GM19328 (cell line): Measurements from ENCODE around the gene SEMA4F.
"Not testable (repeated sequence)": the region's sequence is repeated elsewhere in the genome, so short reads cannot be mapped to it uniquely, and the experiment has no call there.

ENCODE experiments used
- ATAC-seq: cut with Tn5 transposase; IDR thresholded peaks from one replicate; pipeline ENCODE4 v1.9.1; 2021; ENCODE audit warnings: mild to moderate bottlenecking, moderate library complexity; ENCODE audit not compliant: unreplicated experiment

SEMA4F gene

GRCh38 chr2:74653985-74654882, at the start of gene SEMA4F:
Gene SEMA4F (plus strand): TSS chr2:74654247. CDS start chr2:74654377, 130 bp downstream.
- ATAC-seq, result peak; percentile 99

GRCh38 chr2:74606927-74607326, 47.1 kb upstream of the SEMA4F start:
- no peak for ATAC-seq

- ATAC-seq, result no peak
These were observed 36.9 kb upstream of the SEMA4F start for GRCh38 chr2:74617122-74617521.

GRCh38 chr2:74618410-74619083, 35.5 kb upstream of the SEMA4F start:
- ATAC-seq, result no peak

- ATAC-seq, result no peak
These were observed 34.3 kb upstream of the SEMA4F start for GRCh38 chr2:74619651-74620297.

GRCh38 chr2:74620671-74621070, 33.4 kb upstream of the SEMA4F start:
- no peak for ATAC-seq

- ATAC-seq, result no peak
These were observed 28.2 kb upstream of the SEMA4F start for GRCh38 chr2:74625658-74626425.

GRCh38 chr2:74628538-74629105, 25.4 kb upstream of the SEMA4F start:
- no peak for ATAC-seq

GRCh38 chr2:74630454-74630853, 23.6 kb upstream of the SEMA4F start:
- ATAC-seq, result not testable (repeated sequence)

- ATAC-seq, result no peak
These were observed 21.7 kb upstream of the SEMA4F start for GRCh38 chr2:74632209-74632938.

- no peak for ATAC-seq
These were observed 21.1 kb upstream of the SEMA4F start for GRCh38 chr2:74632939-74633312.

- ATAC-seq, result no peak
These were observed 14.5 kb upstream of the SEMA4F start for GRCh38 chr2:74639550-74639949.

- ATAC-seq, result no peak
These were observed 8.7 kb upstream of the SEMA4F start for GRCh38 chr2:74645344-74645743.

GRCh38 chr2:74646201-74646600, 7.8 kb upstream of the SEMA4F start:
- no peak for ATAC-seq

GRCh38 chr2:74646834-74647482, 7.1 kb upstream of the SEMA4F start:
- ATAC-seq, result no peak

- no peak for ATAC-seq
These were observed 6.0 kb upstream of the SEMA4F start, which contains the start of gene M1AP for GRCh38 chr2:74648009-74648443. Gene M1AP (minus strand): TSS chr2:74648330. CDS start chr2:74640275, 8,055 bp downstream.

- peak; percentile 12 for ATAC-seq
These were observed 460 bp upstream of the SEMA4F start for GRCh38 chr2:74653589-74653984.

- ATAC-seq, result no peak
These were observed 1.5 kb downstream of the SEMA4F start for GRCh38 chr2:74655579-74655978.

- no peak for ATAC-seq
These were observed 4.5 kb downstream of the SEMA4F start for GRCh38 chr2:74658516-74658915.
